Epidermal melanocyte (primary cell): Measurements from ENCODE around the gene TET2.

Experiments used
- DNase-seq: peaks from one replicate; pipeline ENCODE4 v3.0.0; 2011; ENCODE audit warnings: low spot score; ENCODE audit not compliant: insufficient read length

The TET2 gene

DNA sequence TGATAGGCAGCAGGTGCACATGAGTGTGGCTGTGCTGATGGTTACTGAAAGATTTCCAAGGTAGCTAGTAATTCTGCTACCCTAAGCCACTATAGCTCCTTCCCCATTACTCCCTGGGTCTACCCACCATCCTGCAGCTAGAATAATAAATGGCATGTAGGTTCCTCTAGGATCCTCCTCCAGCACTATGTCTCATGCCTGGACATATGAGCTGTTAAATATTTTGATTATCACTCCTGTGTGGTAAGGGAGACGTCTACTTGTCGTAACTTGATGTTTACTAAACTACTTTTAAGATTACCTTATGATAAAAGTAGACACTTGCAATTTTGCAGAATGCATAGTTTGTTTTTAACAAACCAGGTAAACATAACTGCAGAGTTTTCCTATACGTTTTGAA lies 35.5 kb downstream of the TET2 start:
- DNase-seq, result no peak

DNA sequence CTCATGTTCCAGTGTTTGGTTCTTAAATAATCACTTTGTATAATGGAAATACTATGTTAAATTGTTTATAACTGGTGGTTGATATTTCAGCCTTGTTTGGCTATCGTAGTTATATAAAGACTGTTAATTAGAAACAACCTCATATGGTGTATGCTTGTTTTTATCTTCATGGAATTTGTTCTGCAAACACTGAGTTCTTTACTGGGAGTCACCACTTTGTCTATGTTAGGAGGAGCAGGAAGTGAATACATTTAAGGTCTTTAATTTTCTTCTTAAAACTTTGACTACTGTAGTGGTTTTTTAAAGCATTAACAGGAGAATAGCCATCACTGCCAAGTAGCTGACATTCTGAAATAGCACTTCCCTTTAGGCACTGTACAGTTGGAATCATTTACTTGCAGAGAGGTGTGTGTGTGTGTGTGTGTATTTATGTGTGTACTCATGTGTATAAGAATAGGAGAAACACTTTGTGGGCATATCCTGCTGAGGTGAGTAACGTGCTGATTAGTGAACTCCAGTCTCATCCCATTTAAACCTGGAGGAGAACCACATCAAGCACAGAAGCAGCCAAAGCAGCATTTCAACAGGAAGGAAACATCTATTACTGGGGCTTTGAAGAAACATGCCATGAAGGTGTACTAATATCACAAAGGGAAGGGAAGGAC lies 37.8 kb downstream of the TET2 start:
- no peak for DNase-seq

DNA sequence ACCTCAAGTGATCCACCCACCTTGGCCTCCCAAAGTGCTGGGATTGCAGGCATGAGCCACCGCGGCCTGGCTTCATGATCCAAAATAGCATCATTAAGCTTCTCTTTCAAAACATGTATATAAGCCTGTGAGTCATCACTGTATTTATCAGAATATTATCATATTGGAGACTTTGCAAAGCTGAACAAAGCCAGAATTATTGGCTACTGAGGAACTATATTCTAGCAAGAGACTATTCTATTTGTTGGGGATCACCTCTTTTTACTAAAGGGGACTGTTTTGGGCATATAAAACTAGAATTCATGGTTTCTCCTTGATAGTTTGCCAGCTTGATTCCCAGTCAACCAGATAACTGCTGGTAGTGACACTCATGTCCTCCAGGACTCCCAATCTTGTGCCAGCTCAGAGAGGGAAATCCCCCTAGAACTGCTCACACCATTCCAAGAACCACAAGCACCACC lies 40.1 kb downstream of the TET2 start:
- no peak for DNase-seq

DNA sequence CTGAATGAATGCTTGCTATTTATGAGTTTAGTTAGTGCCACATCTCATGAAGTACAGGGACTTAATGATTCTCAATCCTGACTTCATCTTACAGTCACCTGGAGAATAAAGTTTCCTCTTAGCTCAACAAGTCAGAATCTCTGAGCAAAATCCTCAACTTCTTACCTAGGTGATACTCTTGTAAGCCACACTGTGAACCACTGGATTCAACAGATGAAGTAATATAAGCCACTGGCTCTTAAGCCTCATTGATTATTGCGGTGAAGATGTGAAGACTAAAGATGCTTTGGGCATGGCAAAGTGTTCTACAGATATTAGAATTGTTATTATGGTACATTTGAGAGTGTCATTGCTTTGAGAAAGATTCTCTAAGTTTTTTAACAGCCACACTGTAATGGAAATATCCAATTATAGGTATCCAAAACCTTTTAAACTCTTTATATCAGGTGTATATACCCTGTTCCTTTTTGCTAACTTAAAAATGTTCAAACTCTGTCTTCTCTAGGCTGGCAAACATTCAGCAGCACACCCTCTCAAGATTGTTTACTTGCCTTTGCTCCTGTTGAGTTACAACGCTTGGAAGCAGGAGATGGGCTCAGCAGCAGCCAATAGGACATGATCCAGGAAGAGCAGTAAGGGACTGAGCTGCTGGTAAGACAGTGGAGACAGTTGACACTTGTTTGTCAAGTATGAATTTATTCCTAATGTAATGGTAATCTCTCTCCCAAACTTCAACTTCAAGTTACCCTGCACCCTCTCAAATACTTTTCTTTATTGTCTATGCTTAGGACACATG lies 43.4 kb downstream of the TET2 start:
- DNase-seq, result no peak

DNA sequence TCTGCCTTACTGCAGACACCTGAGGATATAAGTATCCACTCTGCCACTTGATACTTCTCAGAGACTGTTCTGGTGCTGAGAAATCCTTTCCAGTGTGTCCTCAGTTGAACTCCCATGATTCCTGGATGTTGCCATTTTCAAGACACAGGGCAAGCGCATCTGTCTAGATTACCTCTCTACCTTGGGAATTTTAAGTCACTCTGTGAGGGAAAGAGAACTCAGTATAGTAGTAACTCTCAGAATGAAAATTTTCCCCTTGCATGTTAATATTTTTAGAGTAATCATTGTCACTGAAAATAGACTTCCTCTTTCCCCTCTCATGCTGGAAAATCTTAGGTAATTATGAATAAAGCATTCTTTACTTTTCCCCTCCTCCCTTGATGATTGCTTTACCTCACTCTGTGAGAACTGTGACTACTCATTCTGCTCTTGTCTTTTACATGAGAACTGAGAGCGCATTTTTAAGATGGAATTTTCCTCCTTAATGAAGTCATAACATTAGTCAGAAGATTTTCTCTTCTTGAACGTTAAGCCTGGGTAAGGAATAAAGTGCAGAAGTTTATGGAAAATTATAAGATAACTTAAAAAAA lies 45.0 kb downstream of the TET2 start:
- DNase-seq, result no peak

DNA sequence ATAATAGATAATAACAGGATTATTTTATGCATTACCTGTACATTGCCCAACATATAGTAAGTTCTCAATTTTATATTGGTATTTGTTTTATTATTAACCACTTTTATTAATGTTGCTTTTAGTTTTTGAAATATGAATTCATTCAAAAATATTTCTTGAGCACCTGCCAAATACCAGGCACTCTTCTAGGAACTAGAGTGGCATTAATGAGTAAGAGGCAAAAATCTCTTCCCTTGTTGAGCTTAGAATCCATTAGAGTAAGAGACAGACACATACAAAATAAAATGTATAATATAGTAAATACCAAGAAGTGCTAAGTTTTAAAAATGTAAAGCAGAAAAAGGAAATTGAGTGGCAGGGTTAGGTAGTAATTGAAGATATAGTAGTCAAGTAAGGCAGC lies 45.8 kb downstream of the TET2 start:
- no peak for DNase-seq

DNA sequence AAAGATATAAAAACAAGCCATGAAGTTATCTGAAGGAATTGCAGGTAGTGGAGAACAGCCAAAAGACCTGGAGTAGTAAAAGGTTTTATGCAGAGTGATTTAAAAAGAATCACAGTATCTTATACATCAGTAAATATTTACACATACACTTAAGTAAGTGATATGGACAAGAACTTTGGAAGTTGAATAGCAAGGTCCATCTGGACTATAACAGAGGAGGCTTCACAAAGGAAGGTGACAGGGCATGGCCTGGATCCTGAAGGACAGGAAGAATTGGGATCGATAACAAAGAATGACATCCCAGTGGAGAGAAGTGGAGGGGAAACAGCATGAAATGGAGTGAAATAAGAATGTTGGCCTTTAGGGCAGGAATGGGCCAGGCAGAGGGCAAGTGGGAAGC lies 46.2 kb downstream of the TET2 start:
- DNase-seq, result no peak

DNA sequence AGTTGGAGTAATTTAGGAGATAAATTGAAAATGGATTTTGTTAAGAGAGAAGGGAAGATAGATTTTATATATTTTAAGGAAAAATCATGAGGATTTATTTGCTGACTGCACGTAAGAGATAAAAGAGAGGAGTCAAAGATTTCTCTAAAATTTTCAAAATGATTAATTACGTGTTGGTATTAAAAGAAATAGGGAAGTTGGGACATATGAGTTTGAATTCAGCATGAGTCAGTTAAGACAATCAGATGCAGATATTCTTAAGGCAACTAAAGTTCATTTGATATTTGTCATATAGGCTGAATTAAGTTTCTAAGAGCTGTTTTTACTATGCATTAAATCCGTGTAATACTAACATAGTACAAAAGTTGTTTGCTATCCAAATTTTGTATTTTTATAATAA lies 46.9 kb downstream of the TET2 start:
- DNase-seq, result no peak

DNA sequence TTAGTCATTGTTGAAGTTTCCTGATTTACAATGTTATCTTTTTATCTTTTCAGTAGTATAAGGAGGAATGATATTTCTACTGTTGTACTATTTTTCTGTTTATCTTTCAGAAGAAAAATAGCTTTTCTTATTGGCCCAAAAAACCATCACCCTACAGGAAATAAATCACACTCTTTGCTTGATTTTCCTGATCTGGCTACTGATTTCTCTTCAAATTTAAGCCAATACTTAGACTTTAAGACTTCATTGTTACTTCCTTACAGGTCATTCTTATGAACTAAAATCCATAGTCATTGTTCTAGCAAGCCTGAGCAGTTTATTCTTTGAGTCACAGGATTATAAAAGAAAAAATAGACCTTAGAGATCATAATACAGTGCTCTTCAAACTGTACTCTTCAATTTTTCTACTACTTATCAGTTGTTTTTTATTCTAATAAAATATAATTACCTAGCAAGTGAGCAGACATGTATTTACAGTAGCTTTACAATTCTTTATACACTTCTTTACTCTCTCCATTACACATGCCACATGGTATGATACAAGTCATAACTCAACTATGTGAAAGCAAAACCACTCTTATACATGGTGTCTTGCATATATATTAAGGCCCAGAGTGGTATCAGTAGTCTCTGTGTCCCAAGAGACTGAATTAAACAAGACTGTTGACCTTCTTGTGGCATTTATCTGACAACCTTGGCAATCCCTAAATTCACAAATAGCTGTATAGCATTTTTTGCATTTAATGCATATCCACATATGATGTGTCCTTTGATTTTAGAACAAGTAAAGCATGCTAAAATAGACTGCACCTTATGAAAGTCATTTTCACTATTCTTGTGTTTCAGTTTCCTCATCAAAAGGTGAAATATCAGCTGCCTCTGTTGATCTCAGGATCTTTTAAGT lies 47.9 kb downstream of the TET2 start:
- no peak for DNase-seq

DNA sequence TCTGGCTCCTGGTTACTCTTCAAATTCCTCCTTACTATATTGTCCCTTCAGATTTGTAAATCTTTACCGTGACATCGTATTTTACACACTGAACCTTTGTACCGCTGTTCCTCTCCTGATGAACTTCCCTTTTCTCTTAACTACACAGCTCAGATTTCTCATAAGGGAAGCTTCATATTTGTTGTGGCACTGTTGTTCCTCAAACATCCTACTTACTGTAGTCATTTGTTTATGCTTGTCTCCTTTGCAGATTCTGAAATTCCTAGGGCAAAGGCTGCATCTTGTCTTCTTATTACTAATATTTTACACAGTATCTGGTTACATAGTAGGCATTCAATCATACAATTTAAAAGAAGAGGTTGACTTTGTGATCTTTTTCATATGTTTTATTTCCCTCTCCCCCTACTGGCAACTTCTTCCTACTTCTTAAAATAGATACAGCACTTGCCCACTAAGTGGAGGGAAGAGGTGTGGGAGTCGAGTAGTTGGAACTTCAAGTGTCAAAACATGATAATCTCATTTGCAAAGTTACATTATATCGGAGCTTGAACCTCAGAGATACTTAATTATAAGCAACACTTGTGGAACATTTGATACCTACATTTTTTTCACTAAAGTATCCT lies 50.0 kb downstream of the TET2 start:
- DNase-seq, result no peak

DNA sequence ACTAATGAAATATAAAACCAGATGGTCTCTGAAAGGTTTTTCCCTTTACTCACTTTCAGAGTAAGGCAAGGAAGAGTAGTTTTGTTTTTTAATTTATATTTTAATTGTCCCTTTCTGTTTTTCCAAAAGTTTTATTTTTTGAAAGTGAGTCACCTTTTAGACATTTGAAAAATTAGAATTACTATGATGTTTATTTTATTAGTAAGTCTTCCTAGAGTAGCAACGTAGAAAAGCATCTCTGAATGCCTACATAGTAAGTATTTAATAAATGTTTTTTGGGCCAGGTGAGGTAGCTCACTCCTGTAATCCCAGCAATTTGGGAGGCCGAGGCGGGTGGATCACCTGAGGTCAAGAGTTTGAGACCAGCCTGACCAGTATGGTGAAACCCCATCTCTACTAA lies 51.1 kb downstream of the TET2 start:
- DNase-seq, result no peak

DNA sequence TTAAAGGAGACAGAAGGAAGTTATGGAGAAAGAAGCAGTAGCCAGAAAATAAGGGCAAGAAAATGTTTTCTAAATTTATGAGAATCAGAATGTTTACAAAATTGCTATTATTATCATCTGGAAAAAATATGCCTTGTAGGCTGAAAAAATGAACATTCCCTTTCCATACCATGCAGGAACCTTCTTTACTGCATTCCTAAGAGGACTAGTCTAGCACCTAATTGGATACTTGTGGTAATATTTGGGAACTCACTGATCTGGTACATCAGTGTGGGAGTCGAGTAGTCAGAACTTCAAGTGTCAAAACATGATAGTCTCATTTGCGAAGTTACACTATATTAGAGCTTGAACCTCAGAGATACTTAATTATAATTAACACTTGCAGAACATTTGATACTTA lies 51.9 kb downstream of the TET2 start:
- DNase-seq, result no peak

DNA sequence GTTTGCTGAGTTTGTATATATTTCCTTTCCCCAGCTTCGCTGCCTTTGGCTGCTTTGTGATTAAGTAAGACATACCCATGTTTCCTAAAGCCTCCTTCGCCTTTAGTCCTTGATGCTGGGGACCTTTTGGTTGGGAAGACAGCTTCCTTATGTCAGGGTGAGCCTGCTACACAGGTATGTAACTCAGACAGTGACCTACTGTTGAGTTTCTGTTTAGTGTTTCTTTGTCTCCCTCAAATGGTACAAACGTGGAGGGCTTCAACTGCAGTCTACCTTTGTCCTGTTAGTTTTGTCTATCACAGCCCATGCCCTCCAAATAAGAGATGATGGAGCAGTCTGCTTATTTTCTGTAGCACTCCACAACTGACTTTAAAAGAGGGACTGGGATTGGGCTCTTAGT lies 59.5 kb downstream of the TET2 start:
- DNase-seq, result no peak

DNA sequence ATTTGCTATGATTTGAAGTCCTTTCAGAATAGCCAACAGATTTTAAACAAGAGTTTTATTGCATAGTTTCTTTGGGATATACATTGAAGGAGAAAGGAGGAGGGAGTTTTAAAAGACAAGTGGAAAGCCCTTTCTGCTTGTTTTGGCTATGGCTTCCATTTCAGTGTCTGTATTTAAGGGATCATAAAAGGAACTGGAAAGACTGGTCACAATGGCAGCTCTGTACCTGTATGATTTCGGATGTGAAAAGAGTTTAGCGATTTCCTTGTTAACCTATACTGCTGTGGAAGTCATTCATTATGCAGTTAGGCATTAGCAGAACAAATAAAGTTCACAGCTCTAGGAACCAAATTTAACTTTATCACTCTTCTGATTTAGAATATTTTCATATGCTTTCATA lies 60.7 kb downstream of the TET2 start:
- no peak for DNase-seq

DNA sequence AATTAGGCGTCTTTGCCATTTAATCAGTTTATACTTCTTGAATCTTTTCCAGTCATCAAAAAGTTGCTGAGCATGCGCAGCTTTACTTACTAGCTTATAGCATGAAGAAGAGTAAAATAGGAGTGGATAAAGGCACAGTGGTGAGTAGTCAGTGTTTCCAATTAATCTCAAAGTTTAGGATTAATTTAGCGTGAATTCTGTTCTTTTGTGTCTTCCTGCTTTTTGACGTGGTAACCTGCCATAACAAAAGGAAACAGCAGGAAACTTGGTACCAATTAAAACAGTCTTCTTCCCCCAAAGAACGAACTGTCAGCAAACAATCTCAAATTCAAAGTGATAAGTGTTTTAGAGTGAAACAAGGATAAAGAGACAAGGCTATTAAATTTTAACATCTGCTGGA lies 61.9 kb downstream of the TET2 start:
- DNase-seq, result no peak

DNA sequence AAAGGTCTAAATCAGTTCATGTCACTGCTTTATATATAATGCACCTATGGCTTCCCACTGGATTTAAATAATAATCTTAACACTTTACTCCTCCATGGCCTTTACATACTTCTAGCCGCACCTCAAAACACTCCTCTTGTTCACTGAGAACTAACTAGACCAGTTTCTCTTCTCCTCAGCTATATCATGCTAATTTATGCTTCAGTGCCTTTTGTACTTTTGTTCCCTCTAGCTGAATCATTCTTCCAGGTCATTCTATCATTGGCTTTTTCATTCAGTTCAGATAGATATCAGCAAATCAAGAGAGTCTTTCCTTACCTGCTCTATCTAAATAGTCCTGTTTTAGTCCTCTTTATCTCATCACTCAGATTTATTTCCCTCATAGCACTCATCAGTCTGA lies 64.2 kb downstream of the TET2 start:
- DNase-seq, result no peak

DNA sequence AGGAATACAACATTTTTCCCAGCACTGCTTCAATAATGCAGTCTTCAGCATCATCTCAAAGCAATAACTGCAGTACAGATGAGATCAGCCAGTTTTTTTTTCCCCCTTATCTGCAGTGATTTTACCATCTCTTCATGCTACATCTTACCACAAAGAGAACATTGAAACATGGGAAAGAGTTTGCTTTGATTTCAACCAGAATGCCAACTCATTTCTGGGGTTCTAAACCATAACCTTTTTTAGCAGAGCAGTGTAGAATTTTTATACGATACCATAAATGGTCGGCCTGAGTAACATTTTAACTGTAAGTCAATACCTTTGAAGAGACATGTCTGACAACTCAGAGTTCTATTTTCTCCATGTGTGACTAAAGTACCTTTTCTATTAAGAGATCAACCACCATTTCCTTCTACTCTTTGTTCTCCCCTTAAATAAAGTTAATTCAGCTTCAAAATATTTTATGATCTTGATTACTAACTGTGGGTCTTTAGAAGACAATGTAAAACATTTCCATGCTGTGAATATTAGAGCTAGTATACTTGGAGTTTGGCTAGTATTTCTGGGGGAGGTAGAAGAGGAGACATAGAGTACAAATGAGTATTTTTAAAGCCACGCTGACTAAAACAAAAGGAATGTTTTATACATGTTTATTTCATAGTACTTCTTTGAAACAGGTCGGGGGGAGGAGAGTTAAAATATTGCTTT lies 69.1 kb downstream of the TET2 start:
- DNase-seq, result no peak

DNA sequence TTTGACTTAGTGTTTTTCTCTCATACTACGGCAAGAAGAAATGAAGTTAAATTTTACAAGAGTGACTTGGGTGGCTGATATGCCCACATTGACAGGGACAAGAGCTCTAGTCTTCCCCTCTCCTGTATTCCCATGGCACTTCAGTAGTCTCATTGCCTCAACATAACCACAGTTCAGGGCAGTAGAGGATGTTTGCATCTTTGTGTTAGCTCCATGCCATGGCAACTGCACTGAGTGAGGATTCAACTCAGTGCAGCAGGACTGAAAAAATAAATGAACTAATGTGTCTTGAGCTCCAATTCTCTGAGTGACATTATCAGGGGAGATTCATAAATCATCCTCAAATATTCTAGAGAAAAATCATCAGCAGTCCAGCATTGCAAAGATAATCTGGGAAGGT lies 78.8 kb downstream of the TET2 start:
- DNase-seq, result no peak

DNA sequence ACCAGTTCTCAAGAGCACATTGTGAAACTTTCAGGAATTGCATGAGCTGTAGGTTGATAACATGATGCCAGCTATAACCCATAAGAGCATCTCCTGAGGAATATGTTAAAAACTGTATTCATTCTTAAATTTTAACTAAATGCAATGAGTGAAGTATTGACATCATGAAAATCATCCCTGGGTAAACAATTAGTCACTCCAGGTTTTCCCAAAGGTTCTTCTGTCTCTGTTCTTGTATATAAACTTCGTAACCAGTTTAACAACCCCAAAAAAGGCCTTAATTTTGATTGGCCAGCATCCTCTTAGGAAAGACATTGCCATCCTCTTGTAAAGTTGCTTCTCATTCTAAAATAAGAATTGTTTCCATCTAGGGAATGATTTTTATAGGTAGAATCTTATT lies 80.4 kb downstream of the TET2 start:
- DNase-seq, result no peak

DNA sequence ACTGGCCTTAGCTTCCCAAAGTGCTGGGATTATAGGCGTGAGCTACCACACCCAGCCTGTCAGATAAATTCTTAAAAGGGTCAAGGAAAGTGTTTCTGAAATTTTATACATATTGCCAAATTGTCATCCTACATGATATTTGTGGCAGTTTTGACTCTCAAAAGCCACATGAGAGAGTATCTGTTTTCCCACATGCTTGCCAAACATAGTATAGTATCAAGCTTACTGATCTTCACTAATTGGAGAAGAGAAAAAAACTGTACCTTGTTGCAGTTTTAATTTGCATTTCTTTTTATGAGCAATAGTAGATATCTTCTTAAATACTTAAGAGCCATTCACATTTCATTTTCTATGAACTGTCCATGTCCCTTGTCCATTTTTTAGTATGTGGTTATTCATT lies 83.6 kb downstream of the TET2 start:
- DNase-seq, result no peak

DNA sequence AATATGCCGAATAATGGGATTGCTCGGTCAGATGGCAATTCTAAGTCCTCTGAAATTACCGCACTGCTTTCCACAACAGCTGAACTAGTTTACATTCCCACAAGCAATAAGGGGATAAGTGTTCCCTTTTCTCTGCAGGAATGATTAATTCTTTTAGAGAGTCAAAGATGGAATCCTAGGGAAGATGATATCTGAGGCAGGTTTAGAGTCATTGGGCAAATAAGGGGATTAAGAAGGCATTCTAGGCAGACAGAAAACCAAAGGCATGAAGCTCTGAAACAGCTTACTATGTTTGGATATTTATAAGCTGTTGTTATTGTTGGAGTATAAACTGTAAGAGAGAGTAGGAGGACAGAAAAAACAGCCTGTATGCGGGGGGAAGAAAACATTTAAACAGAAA lies 85.7 kb downstream of the TET2 start:
- no peak for DNase-seq
